HG03342 (cell line): Measurements from ENCODE around the gene LACC1.

Experiments used
- ATAC-seq: cut with Tn5 transposase; IDR thresholded peaks from one replicate; pipeline ENCODE4 v1.9.1; 2021; ENCODE audit warnings: mild to moderate bottlenecking, moderate library complexity; ENCODE audit not compliant: unreplicated experiment

Gene LACC1

GRCh38 chr13:43879755-43880181 is at the start of gene LACC1:
Gene LACC1, plus strand, starts transcription at chr13:43879904. Its CDS starts 1,082 bp downstream, at chr13:43880986.
- peak; percentile 30 for ATAC-seq

- ATAC-seq: no peak
Observed at GRCh38 chr13:43830497-43830881, 49.2 kb upstream of the LACC1 start.

GRCh38 chr13:43831088-43831487 is 48.6 kb upstream of the LACC1 start:
- no peak for ATAC-seq

GRCh38 chr13:43835701-43836100 is 44.0 kb upstream of the LACC1 start:
- no peak for ATAC-seq

- no peak for ATAC-seq
Observed at GRCh38 chr13:43838909-43839308, 40.8 kb upstream of the LACC1 start.

GRCh38 chr13:43846496-43847158 is 33.1 kb upstream of the LACC1 start:
- ATAC-seq: no peak

GRCh38 chr13:43848001-43848649 is 31.6 kb upstream of the LACC1 start:
- ATAC-seq: no peak

GRCh38 chr13:43850873-43851272 is 28.8 kb upstream of the LACC1 start:
- no peak for ATAC-seq

- no peak for ATAC-seq
Observed at GRCh38 chr13:43852923-43853404, 26.7 kb upstream of the LACC1 start.

- ATAC-seq: no peak
Observed at GRCh38 chr13:43861863-43862262, 17.8 kb upstream of the LACC1 start.

- ATAC-seq: no peak
Observed at GRCh38 chr13:43864921-43865320, 14.8 kb upstream of the LACC1 start.

GRCh38 chr13:43865892-43866291 is 13.8 kb upstream of the LACC1 start:
- no peak for ATAC-seq

GRCh38 chr13:43872181-43872580 is 7.5 kb upstream of the LACC1 start:
- no peak for ATAC-seq

GRCh38 chr13:43874504-43875092 is 5.1 kb upstream of the LACC1 start:
- ATAC-seq: no peak

- ATAC-seq: no peak
Observed at GRCh38 chr13:43876366-43876765, 3.3 kb upstream of the LACC1 start.

GRCh38 chr13:43877326-43877725 is 2.4 kb upstream of the LACC1 start:
- ATAC-seq: no peak

- ATAC-seq: no peak
Observed at GRCh38 chr13:43877766-43878165, 1.9 kb upstream of the LACC1 start.

GRCh38 chr13:43878892-43879754 is 581 bp upstream of the LACC1 start, which contains the start of gene CCDC122:
Gene CCDC122, minus strand, starts transcription at chr13:43879740. Its CDS starts 10,364 bp downstream, at chr13:43869376.
- peak; percentile 74 for ATAC-seq

- ATAC-seq: no peak
Observed at GRCh38 chr13:43880214-43880855, 631 bp downstream of the LACC1 start.

- ATAC-seq: no peak
Observed at GRCh38 chr13:43880926-43881325, 1.2 kb downstream of the LACC1 start.

GRCh38 chr13:43881580-43881979 is 1.9 kb downstream of the LACC1 start:
- ATAC-seq: no peak
